Measurements from ENCODE around the gene MRTFA.

DNA sequence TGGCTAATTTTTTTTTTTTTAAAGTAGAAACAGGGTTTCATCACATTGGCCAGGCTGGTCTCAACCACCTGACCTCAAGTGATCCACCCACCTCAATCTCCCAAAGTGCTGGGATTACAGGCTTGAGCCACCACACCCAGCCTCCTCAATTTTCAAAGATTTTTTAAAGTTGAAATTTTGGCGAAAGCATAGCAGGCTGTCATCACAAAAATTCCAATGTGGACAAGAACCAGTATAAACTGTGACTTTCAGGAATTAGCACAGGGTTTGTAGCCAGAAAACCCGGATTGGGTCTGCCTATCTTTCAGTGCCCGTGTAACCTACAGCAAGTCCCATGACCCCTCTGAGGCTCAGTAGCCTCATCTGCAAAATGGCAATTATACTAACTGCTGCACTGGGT is 185.9 kb downstream of the MRTFA start:
- TF ChIP-seq GATA2 (IDR thresholded peaks at IDR 0.05; ENCODE audit: low read depth, low read length): no peak
- no peak for TF ChIP-seq GATA3 (IDR thresholded peaks at IDR 0.05; ENCODE audit: low read depth, low read length)
